Right renal cortex interstitium (tissue), 3 donors: ENCODE data around the gene SRSF6. TPM values are rescaled to one million over a fixed set of nuclear protein-coding genes. Genes with fewer than 3 reads are reported as not detected.
"Not testable (repeated sequence)": the region's sequence is repeated elsewhere in the genome, so short reads cannot be mapped to it uniquely, and the experiment has no call there.

Source experiments
- DNase-seq, 3 donors: peaks; one replicate each; pipeline ENCODE4 v3.0.0-alpha.2; 2013; ENCODE audit warnings: low read depth in 3 of 3, low spot score in 2 of 3
- polyA plus RNA-seq, 3 donors: library from polyadenylated mRNA; unstranded; fragments of 120-200 nt; gene quantifications; one replicate each; pipeline ENCODE4 v1.2.1, GENCODE V29; 2013; ENCODE audit not compliant: insufficient read length in 3 of 3

SRSF6 gene
- polyA plus RNA-seq, 3 donors = 274 to 322 (median 296) TPM

DNA sequence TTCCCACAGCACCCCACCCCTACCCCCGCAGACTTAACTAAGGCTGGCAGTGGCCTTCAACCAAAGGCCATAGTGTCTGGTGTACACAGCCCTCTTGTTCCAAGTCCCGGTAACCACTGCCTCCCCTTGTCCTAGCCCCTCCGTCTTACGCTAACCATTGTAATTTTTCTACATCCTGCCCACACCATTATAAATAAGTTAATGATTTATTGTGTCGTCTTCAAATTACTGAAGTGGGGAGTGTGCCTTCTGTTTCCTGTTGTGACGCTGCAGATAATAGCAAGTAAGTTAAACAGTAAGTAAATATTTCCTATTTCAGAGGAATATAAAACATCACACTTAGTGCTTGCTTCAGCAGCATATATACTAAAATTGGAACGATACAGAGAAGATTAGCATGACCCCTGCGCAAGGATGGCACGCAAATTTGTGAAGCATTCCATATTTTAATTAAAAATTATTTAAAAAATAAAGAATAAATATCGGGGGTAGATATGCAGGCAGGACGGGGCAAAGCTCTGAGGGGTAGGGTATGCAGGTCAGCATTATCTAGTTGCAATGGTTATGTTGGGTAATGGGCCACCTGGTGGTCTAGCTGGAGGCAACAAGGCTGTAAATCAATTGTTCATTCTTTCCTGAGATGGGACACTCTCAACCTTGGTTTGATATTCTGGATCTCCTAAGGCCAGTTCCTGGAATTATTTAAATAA lies 15.1 kb downstream of the SRSF6 start:
- no peak for DNase-seq

DNA sequence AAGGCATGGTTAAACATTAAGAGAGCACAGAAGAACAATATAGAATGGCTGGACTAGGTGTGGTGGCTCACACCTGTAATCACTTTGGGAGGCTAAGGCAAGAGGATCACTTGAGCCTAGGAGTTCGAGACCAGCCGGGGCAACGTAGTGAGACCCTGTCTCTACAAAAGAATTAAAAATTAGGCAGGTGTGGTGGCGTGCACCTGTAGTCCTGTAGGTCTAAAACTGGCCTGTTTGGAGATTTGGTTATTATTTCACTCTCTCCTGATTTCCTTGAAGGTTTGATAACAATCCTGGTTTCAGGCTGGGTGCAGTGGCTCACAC lies 15.6 kb downstream of the SRSF6 start:
- DNase-seq = no peak

DNA sequence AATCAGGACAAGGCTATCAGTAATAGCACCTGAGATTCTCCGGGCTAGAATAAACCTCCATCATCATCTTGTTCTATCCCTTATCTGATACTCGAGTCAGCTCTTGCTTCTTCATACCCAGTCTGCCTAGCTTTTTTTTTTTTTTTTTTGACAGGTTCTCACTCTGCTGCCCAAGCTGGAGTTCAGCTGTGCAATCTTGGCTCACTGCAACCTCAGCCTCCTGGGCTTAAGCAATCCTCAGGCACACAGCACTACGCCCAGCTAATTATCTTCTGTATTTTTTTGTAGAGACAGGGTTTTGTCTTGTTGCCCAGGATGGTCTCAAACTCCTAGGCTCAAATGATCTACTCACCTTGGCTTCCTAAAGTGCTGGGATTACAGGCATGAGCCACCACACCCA lies 19.5 kb downstream of the SRSF6 start:
- no peak for DNase-seq

DNA sequence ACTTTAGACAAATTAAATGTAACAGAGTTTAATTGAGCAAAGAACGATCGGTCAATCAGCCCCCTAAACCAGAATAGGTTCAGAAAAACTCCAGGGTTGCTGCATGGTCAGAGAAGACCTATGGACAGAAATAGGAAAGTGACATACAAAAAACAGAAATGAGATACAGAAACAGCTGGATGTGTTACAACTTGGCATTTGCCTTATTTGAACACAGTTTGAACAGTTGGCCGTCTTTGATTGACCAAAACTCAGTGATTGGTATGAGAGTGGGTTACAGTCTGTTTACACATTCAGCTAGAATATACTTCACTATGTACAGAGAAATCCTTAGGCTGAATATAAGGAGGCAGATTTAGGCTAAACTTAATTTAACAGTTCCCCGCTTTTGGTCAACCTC lies 19.9 kb downstream of the SRSF6 start:
- no peak for DNase-seq

DNA sequence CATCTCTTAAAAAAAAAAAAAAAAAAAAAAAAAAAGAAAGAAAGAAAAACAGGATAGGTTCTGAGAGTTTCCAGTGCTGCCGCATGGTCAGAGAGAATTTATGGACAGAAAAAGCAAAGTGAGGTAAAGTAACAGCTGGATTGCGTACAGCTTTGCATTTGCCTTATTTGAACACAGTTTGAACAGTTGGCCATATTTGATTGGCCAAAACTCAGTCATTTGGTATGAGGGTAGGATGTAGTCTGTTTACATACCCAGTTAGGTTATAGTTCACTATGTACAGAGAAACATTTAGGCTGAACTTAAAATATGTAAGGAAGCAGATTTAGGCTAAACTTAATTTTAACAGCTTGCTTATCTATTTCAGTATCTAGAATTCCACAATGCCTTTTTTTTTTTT lies 32.3 kb downstream of the SRSF6 start:
- DNase-seq = no peak

DNA sequence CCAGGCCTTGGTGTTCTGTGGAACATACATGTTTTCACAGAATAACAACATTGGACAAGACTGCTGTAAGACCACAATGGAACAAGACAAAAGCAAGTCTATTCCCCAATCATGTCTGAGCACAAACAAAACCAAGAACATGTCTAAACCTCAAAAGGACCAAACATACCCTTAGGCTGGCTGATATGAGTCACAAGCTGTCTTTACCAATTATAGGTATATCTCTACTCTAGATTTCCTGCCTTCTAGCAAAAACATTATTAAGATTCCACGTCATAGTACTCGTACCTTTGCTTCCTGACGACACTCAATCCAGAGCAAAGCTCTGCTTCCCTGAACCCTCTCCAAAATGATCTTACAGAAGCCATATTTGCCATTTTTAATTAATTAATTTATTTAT lies 34.4 kb downstream of the SRSF6 start:
- no peak for DNase-seq

DNA sequence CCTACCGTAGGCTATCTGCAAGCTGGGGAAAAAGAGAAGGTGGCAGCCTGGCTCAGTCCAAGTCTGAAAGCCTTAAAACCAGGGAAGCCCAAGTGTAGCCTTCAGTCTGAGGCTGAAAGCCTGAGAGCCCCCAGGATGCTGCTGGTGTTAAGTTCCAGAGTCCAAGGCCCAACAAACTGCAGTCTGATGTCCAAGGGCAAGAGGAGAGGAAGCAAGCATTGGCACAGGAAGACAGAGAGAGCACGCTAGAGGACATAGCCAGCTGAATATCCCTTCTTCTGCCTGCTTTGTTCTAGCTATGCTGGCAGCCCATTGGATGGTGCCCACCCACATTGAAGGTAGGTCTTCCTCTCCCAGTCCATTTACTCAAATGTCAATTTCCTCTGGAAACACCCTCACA lies 37.7 kb downstream of the SRSF6 start:
- no peak for DNase-seq

DNA sequence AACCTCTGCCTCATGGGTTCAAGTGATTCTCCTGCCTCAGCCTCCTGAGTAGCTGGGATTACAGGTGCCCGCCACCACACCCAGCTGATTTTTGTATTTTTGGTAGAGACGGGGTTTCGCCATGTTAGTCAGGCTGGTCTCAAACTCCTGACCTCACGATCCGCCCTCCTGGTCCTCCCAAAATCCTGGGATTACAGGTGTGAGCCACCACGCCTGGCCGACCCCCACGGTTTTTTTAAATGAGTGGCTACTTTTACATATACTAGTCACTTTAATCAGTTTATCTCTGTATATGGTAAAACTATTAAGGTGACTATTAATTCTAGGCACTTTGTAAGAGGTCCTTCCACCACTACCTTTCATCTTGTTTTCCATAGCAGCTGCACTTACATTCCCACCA lies 44.3 kb downstream of the SRSF6 start:
- not testable (repeated sequence) for DNase-seq

DNA sequence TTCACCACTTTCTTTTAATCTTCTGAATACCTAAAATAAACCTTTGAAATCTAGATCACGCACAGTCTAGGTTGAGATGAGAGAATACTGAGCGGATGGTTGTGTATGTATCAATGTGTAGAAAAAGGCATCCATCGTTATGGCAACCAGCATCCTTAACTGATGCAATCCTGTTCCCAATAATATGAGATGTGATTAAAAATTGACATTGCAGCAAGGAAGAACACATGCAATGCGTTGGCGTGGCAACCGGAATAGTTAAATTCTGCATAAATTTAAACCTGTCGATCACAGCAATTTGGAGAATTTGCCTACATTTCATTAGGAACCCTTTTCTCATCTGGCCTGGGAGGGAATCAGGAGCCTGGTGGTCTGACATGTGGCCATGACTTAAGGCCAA lies 48.5 kb downstream of the SRSF6 start:
- no peak for DNase-seq

DNA sequence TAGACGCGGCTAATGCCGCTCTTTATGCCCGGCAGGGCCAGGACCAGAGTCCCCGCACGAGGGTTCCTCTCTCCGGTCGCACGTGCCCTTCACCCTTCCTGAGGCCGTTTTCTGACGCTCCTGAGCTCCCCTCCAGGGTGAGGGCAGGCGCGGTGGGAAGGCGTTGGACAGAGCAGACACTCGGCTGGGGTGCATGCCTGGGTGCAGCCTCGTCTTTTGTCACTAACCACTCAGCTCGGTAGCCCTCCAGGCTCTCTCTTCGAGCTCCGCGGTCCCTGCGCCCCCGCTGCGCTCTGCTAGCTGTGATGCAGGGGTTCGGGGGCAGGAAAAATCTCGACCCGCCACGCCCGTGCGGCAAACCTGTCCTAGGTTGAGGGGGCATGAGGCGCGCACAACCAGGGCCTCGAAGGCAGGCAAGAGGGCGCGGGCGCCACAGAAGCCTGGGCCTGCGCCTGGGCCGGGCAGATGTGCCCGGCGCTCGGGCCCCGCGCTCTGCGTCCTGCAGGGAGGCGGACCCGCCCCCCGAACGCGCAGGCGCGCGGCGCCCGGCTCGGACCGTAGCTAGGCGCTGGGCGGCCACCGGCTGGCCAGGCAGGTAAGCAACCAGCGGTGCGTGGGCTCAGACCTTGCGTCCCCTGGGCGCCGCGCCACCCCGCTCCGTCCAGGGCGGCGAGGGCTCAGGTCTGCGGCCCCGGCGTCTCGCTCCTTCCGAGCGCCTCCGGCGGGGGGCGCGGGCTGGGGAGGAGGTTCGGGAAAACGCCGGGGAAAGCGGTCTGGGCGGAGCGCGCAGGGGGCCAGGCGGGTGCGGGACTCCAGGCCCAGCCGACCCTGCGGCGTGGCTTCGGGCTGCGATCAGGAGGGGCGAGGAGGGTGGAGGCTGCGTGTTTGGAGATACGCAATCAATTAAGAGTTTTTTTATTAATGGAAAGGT lies 49.7 kb downstream of the SRSF6 start, which contains the start of gene L3MBTL1:
L3MBTL1 (plus strand) TSS at position 548 of the 931 bp plus-strand sequence. CDS start 5,807 bp downstream, outside the sequence.
- peak in 1 of 3 donors; percentile 29 for DNase-seq

DNA sequence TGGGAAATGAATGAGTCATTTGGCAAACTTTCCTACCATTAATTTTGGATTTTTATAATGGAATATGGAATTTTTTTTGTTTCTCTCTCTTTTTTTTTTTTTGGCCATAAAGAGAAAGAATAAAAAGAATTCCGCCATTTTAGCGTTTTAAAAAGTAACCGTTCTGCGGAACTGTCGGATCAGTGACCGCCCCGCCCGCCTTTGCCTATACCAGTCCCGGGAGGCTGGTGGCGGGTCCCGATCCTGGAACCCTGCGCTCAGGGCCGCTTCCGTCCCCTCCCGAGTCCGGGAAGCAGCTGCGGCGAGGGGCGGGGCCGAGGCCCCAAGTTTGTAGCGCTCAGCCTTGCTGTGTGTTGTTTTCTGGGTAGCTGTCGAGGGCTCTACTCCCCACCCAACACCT lies 50.4 kb downstream of the SRSF6 start:
- no peak for DNase-seq

DNA sequence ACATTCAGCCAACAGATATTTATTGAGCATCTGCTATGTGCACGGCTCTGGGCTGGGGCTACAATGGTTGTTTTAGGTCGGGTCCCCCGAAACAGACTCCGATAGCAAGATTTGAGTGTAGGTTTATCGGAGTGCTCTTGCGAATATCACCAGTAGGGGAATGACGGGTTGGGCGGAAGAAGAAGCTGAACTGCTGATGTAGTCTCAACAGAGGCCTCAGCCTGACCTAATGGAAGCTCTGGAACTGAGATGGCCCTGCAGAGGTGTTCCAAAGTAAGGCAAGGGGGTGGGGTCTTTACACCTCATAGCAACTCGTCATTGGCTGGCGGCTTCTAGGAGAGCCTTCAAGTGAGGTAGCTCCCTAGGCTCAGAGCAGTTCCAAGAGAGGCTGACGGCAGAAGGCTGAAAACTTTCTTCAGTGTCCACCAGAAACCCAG lies 50.9 kb downstream of the SRSF6 start:
- no peak for DNase-seq

DNA sequence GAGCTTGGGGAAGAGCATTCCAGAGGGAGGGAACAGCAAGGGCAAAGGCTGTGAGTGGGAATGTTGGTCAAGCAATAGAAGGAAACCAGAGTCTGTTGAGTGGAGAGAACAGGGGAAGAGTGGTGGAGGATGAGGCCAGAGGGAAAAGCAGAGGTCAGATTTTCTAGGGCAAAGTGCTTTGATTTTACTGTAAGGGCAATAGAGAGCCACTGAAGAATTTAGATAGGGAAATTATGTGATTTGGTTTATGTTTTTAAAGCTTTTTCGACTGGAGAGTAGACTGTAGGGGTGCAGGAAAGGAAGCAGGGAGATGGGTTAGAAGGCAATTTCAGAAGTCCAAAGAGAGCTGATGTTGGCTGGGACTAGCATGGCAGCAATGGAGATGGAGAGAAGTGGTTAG lies 54.2 kb downstream of the SRSF6 start:
- no peak for DNase-seq

DNA sequence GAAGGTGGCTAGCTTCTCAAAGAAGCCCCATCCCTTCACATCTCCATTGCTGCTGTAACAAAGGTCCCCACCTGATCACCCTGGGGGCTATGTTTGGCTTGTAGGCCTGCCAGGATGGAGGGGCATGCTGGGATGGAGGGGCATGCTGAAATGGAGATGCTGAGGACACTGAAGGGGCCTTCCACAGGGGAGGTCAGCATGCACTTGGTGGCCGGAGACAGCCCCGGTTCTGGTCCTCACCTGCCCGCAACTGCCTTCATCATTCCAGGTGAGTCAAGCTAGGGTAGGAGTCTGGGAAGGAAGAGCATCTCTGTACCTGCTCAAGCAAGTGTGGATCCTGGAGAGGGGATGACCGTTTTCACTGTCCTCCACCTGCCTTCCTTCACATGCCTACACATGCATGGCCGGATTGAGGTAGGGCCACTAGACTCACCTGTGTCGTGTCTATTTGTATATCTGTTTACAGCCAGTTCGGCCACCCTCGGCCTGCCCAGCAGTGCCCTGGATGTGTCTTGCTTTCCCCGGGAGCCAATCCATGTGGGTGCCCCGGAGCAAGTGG lies 55.8 kb downstream of the SRSF6 start:
- no peak for DNase-seq

Other genes starting within 250 kb of the SRSF6 start
- 10 to 100 TPM; 11.5 to 12.6 (median 11.6) TPM for gene L3MBTL1, start 49.8 kb downstream of the SRSF6 start, polyA plus RNA-seq
- 10 to 100 TPM; 28.8 to 41.6 (median 32.8) TPM for gene SGK2, start 101.1 kb downstream of the SRSF6 start, polyA plus RNA-seq
- 10 to 100 TPM; 77.4 to 81.6 (median 78.8) TPM for gene IFT52, start 133.0 kb downstream of the SRSF6 start, polyA plus RNA-seq
- 10 to 100 TPM; 23.4 to 24.4 (median 23.9) TPM for gene MYBL2, start 209.2 kb downstream of the SRSF6 start, polyA plus RNA-seq